ENCODE results near the gene ENOX2. TPM values are rescaled to one million over a fixed set of nuclear protein-coding genes. Genes with fewer than 3 reads are reported as not detected.

The ENOX2 gene
- total RNA-seq, 1 experiment from 2014 or later: 24.3 TPM

GRCh38 chrX:130626521-130626920, 276.5 kb downstream of the ENOX2 start:
- no TSS peak for BruUV-seq (replicated peaks)
- no peak for DNase-seq (ENCODE audit: unreplicated experiment)
- H3K36me3 Mint-ChIP-seq (ENCODE audit: insufficient read depth, unreplicated experiment): peaks cover 10% of the 10 kb centered on the region
- intact Hi-C loops (cut with micrococcal nuclease): no loop called here
- no peak overlapping the region for H3K4me3 Mint-ChIP-seq (ENCODE audit: unreplicated experiment)
- peaks cover 30% of the 10 kb centered on the region for H3K27me3 Mint-ChIP-seq (ENCODE audit: insufficient read depth, unreplicated experiment)
- no peaks in the 10 kb centered on the region for H3K4me1 Mint-ChIP-seq (ENCODE audit: insufficient read depth, unreplicated experiment)
- ChIA-PET CTCF (interaction anchor here (1.2 kb wide), 1 partner anchor 233 kb away, joined by 4 read pairs; no protein-coding TSS in a partner anchor), POLR2A (no interaction called here)
- TF ChIP-seq CTCF (IDR thresholded peaks at IDR 0.05; ENCODE audit: unreplicated experiment): no peak
- no peak overlapping the region for H3K27ac Mint-ChIP-seq (ENCODE audit: low read depth, unreplicated experiment)
- H3K9me3 Mint-ChIP-seq (ENCODE audit: unreplicated experiment): no peaks in the 10 kb centered on the region

DNA sequence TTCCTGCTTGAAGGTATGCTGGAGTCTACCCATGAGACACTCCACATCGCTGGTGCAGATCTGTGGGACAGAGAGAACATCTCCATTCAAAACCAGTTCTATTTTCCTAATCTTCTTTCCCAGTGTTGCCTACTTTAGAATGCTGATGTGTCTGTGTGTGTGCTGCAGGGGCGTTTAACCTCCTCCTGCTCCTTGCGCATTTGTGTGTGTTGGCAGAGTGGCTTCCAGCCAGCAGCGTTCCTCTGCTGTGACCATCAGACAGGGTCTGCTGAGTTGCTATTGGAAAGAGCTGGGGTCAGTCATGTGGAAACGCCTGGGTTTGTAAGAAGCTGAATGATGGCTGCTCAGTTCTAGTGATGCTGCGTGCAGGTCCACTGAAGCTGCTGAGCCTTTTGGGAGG, 277.6 kb downstream of the ENOX2 start:
- H3K4me3 Mint-ChIP-seq (ENCODE audit: unreplicated experiment): no peak overlapping the region
- no peaks in the 10 kb centered on the region for H3K4me1 Mint-ChIP-seq (ENCODE audit: insufficient read depth, unreplicated experiment)
- BruUV-seq (replicated peaks): no TSS peak
- CTCF ChIA-PET: no interaction called here
- peaks cover 10% of the 10 kb centered on the region for H3K36me3 Mint-ChIP-seq (ENCODE audit: insufficient read depth, unreplicated experiment)
- intact Hi-C loops (cut with micrococcal nuclease): no loop called here
- H3K27ac Mint-ChIP-seq (ENCODE audit: low read depth, unreplicated experiment): no peak overlapping the region
- POLR2A ChIA-PET: no interaction called here
- TF ChIP-seq CTCF (IDR thresholded peaks at IDR 0.05; ENCODE audit: unreplicated experiment): no peak
- no peaks in the 10 kb centered on the region for H3K9me3 Mint-ChIP-seq (ENCODE audit: unreplicated experiment)
- DNase-seq (ENCODE audit: unreplicated experiment): no peak
- peaks cover 30% of the 10 kb centered on the region for H3K27me3 Mint-ChIP-seq (ENCODE audit: insufficient read depth, unreplicated experiment)

DNA sequence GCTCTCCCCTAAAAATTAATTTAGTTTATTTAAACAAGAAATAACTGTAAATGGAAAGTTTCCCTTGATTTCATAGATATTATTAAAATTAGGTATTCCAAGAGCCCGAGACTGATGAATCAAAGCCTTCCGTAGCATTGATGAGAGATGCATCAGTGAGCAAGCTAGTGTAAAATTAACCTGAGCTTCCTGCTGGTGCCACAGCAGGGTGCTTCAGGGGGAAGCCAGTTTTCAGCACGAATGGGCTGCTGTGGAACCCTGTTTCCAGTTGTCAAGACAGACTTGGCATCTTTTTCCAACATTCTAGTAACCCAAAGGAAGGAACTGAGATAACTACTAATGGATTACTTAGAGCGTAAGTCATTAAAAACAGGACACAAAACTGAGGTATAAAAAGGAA, 279.5 kb downstream of the ENOX2 start:
- no peak for DNase-seq (ENCODE audit: unreplicated experiment)
- POLR2A ChIA-PET: no interaction called here
- intact Hi-C loops (cut with micrococcal nuclease): no loop called here
- Mint-ChIP-seq H3K4me1 (ENCODE audit: insufficient read depth, unreplicated experiment) (no peaks in the 10 kb centered on the region), H3K27me3 (ENCODE audit: insufficient read depth, unreplicated experiment) (peaks cover 30% of the 10 kb centered on the region), H3K4me3 (ENCODE audit: unreplicated experiment) (no peak overlapping the region), H3K27ac (ENCODE audit: low read depth, unreplicated experiment) (no peak overlapping the region), H3K9me3 (ENCODE audit: unreplicated experiment) (no peaks in the 10 kb centered on the region), H3K36me3 (ENCODE audit: insufficient read depth, unreplicated experiment) (peaks cover 10% of the 10 kb centered on the region)
- TF ChIP-seq CTCF (IDR thresholded peaks at IDR 0.05; ENCODE audit: unreplicated experiment): no peak
- BruUV-seq (replicated peaks): no TSS peak
- CTCF ChIA-PET: no interaction called here

GRCh38 chrX:130615941-130616340, 287.1 kb downstream of the ENOX2 start:
- H3K4me1 Mint-ChIP-seq (ENCODE audit: insufficient read depth, unreplicated experiment): no peaks in the 10 kb centered on the region
- no peak for DNase-seq (ENCODE audit: unreplicated experiment)
- H3K27ac Mint-ChIP-seq (ENCODE audit: low read depth, unreplicated experiment): no peak overlapping the region
- no peaks in the 10 kb centered on the region for H3K9me3 Mint-ChIP-seq (ENCODE audit: unreplicated experiment)
- H3K27me3 Mint-ChIP-seq (ENCODE audit: insufficient read depth, unreplicated experiment): no peaks in the 10 kb centered on the region
- BruUV-seq (replicated peaks): no TSS peak
- TF ChIP-seq CTCF (IDR thresholded peaks at IDR 0.05; ENCODE audit: unreplicated experiment): no peak
- H3K36me3 Mint-ChIP-seq (ENCODE audit: insufficient read depth, unreplicated experiment): no peaks in the 10 kb centered on the region
- no peak overlapping the region for H3K4me3 Mint-ChIP-seq (ENCODE audit: unreplicated experiment)
- POLR2A ChIA-PET: interaction anchor here (0.7 kb wide), 1 partner anchor 19 kb away, joined by 3 read pairs; no protein-coding TSS in a partner anchor
- CTCF ChIA-PET: no interaction called here
- intact Hi-C loops (cut with micrococcal nuclease): no loop called here
